Medulla oblongata (tissue), 1 donor: ENCODE measurements around the gene PTBP1.
"Not testable (repeated sequence)": the region's sequence is repeated elsewhere in the genome, so short reads cannot be mapped to it uniquely, and the experiment has no call there.

Experiments
- DNase-seq: peaks from one replicate; pipeline ENCODE4 v3.0.0-alpha.2; 2015; ENCODE audit errors: extremely low spot score

PTBP1 gene

DNA sequence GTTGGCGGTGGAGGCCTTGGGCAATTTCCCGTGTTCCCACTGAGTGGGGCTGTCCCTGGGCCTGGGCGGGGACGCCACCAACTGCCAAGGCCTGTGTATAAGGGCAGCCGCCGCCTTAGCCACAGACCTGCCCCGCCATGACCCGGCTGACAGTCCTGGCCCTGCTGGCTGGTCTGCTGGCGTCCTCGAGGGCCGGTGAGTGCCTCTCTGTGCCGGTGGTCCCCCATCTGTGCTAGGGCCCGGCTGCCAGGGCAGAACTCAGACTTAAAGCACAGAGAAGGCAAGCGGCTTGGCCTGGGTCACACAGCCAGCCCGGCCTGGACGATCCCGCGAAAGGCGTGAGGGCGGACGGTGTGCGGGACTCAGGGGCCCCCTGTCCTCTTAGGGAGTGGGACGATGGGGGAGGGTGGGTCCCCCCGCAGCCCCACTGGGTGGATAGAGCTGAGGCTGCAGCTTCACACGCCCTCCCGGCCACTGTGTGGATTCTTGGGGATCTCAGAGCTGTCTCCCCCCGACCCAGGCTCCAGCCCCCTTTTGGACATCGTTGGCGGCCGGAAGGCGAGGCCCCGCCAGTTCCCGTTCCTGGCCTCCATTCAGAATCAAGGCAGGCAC lies 30.6 kb downstream of the PTBP1 start, which contains the start of gene AZU1:
TSS of gene AZU1 (plus strand) at position 128 of the 612 bp plus-strand sequence. CDS start at position 138, 10 bp downstream.
- DNase-seq = no peak

DNA sequence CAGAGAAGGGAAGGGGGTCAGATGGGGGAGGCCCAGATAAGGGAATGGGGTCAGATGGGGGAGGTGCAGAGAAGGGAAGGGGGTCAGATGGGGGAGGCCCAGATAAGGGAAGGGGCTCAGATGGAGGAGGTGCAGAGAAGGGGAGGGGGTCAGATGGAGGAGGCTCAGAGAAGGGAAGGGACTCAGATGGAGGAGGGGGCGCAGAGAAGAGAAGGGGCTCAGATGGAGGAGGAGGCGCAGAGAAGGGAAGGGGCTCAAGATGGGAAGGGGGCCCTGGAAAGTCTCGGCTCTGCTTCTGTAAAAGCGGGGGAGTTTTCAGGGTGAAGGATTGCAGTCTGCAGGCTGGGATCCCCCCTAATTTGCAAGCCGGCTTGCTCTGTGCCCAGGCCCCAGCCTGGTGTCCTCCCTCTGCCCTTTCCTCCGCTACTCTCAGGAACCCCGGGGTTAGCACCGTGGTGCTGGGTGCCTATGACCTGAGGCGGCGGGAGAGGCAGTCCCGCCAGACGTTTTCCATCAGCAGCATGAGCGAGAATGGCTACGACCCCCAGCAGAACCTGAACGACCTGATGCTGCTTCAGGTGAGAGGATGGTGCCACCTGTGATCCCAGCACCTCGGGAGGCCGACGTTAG lies 32.0 kb downstream of the PTBP1 start:
- no peak for DNase-seq

DNA sequence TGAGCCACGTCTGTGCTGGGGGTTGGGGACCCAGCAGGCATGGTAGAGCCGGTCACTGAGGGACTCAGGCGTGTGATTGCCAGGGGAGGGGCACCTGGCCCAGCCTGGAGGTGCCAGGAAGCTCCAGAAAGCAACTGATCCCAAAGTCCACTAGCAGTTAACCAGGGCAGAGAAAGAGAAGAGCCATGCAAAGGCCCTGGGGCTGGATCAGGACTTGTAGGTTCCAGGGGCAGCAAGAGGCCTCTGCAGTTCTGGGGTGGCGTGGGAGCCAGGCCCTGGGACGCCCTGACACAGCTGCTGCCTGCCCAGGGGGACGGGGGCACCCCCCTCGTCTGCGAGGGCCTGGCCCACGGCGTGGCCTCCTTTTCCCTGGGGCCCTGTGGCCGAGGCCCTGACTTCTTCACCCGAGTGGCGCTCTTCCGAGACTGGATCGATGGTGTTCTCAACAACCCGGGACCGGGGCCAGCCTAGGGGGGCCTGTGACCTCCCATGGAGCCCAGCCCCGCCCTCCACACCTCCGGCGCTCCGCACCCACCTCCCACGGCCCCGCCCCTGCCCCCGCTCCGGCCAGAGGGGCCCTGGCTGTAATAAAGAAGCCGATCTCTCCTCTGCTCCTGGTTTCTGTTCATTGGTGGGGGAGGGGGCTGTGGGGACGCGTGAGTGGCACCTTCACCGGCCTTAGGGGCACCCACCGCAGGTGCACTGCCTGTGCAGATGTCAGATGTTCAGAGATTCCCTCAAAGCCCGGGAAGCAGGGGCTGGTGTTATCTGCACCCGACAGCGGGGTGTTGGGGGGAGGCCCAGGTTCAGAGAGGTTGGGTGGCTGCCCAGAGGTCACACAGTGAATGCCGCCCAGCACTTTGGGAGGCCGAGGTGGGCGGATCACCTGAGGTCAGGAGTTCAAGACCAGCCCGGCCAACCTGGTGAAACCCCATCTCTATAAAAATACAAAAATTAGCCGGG lies 34.4 kb downstream of the PTBP1 start:
- no peak for DNase-seq

DNA sequence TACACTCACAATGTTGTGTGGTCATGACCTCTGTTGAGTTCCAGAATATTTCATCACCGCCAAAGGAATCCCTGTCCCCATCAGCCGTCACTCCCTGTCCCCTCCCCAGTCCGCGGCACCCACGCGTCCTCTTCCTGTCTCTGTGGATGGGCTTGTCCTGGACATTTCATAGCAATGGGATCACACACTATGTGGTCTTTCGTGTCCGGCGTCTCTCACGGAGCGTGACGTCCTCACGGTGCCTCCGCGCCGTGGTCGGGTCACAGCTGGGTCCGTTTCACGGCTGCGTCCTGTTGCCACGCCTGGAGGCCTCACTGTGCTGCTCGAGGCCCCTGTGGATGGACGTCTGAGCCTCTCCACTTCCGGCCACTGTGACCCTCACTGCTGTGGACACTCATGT lies 37.0 kb downstream of the PTBP1 start:
- no peak for DNase-seq

DNA sequence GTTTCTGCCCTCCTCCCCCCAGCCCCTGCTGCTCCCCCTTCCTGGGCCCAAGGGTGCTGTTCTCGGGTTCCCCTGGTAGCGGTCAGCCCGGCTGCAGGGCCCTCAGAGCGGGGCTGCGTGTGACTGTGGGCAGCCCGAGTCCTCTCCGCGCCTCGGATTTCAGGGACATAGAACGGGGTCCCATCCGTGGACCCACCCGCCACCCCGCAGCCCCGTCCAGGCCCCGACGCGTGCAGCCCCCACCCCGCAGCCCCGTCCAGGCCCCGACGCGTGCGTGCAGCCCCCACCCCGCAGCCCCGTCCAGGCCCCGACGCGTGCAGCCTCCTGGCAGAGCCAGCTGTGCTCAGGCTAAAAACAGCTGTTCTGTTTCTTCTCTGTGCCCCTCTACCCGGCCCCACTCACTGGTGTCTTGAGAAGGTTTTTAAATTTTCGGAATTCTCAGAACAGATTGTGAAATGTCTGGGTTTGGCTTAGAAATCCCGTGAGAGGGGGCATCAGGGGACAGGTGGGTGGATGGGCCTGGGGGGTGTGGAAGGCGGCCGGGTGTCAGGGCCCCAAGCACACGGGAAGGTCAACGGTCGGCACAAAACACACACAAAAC lies 38.1 kb downstream of the PTBP1 start:
- DNase-seq = no peak

DNA sequence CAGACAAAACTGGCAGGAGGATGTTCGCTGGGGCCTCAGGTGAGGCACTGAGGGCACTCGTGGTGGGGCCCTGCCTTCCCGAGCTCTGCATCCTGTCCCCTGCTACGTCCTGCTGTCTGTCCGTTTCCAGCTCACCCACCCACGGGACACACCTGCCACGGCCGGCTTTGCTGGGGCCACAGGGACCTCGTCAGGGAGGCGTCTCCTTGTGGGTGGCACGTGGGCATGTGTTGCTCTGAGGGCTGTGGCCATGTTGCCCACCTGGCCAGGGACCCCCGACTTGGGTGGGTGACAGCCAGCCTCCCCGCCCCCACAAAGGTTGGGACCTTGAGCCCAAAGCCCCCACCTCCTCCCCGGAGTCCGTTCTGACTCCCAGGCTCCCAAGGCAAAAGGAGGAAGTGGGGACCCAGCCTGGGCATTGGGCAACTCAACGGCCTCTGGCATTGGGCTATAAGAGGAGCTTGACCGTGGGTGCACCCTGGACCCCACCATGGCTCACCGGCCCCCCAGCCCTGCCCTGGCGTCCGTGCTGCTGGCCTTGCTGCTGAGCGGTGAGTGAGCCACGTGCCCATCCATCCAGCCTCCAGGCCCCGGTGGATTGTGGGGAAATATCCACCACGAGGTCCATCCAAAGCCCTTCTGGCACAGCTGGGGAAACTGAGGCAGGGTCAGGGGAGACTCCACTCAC lies 43.4 kb downstream of the PTBP1 start, which contains the start of gene PRTN3:
TSS of gene PRTN3 (plus strand) at position 481 of the 688 bp plus-strand sequence. CDS start at position 491, 10 bp downstream.
- DNase-seq = no peak

DNA sequence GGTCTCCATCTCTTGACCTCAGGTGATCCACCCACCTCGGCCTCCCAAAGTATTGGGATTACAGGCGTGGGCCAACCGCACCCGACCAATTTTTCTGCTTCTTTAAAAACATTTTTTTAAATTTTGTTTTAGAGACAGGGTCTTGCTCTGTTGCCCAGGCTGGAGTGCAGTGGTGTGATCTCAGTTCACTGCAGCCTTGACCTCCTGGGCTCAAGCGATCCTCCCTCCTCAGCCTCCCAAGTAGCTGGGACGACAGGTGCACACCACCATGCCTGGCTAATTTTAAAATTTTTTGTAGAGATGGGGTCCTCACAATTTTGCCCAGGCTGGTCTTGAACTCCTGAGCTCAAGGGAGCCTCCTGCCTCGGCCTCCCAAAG lies 45.5 kb downstream of the PTBP1 start:
- not testable (repeated sequence) for DNase-seq

DNA sequence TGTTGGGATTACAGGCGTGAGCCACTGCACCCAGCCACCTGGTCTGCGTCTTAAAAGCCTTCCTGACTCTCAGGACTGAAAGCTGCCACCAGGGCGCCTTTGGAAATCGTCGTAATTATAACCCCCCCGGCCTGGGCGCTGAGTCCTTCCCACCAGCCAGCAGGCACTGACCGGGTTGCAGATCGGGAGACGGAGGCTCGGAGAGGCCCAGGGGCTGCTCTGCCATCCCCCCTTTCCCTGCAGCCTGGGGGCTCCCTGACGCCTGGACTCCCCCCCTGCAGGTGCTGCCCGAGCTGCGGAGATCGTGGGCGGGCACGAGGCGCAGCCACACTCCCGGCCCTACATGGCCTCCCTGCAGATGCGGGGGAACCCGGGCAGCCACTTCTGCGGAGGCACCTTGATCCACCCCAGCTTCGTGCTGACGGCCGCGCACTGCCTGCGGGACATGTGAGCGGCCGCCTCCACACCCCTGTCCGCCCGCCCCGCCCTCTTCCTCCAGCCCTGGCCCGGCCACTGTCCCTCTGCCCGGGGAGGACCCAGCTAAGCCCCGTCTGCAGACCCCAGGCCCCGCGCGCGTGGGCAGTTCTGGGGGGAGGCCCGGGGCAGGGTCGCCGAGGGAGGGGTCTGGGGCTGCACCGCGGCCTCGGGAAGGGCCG lies 46.1 kb downstream of the PTBP1 start:
- no peak for DNase-seq

DNA sequence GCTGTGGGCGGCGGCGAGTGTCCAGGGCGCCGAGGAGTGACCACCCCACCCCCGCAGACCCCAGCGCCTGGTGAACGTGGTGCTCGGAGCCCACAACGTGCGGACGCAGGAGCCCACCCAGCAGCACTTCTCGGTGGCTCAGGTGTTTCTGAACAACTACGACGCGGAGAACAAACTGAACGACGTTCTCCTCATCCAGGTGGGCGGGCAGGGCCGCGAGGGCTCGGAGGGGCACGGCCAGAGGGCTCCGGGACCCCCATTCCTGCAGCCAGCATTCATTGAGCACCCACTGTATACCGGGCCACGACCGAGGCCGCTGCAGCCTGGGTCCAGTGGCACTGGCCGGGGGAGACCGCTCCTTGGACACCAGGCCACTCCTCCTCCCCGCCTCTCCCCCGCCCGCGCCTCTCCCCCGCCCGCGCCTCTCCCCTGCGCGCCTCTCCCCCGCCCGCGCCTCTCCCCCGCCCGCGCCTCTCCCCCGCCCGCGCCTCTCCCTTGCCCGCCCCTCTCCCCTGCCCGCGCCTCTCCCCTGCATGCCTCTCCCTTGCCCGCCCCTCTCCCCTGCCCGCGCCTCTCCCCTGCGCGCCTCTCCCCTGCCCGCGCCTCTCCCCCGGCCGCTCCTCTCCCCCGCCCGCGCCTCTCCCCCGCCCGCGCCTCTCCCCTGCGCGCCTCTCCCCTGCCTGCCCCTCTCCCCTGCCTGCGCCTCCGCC lies 46.7 kb downstream of the PTBP1 start:
- DNase-seq = no peak

DNA sequence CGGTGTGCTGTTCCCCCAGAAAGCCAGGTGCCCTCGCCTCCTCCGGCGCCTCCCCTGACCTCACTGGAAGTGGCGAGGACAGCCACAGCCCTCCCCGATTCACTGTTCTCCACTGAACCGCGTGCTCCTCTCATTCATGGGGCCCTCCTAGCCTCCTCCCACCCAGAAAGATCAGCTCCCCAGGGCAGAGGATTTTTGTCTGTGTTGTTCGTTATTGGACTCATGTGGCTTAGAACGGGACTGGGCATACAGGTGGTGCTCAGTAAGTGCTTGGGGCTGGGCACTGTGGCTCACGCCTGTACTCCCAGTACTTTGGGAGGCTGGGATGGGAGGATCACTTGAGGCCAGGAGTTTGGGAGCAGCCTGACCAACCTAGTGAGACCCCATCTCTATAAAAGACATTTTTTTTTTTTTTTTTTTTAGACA lies 47.3 kb downstream of the PTBP1 start:
- no peak for DNase-seq

DNA sequence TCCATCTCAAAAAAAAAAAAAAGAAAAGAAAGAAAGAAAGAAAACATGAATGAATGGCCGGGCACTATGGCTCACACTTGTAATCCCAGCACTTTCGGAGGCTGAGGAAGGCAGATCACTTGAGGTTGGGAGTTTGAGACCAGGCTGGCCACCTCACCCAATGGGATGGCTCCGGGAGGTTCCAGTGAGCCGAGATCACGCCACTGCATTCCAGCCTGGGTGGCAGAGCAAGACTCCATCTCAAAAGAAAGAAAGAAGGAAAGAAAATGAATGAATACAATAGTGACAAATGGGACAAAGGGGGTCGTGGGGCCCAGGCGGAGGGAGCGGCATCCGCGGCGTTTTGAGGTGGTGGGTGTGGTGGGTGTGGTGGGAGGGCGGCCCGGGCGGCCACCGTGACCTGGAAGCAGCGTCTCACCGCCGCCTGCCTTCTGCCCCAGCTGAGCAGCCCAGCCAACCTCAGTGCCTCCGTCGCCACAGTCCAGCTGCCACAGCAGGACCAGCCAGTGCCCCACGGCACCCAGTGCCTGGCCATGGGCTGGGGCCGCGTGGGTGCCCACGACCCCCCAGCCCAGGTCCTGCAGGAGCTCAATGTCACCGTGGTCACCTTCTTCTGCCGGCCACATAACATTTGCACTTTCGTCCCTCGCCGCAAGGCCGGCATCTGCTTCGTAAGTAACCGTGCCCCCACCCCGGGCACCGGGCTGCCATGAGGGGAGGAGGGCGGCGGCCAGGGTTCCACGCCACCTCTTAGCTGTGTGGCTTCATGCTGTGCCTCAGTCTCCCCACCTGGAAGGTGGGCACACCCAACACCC lies 48.7 kb downstream of the PTBP1 start:
- no peak for DNase-seq

DNA sequence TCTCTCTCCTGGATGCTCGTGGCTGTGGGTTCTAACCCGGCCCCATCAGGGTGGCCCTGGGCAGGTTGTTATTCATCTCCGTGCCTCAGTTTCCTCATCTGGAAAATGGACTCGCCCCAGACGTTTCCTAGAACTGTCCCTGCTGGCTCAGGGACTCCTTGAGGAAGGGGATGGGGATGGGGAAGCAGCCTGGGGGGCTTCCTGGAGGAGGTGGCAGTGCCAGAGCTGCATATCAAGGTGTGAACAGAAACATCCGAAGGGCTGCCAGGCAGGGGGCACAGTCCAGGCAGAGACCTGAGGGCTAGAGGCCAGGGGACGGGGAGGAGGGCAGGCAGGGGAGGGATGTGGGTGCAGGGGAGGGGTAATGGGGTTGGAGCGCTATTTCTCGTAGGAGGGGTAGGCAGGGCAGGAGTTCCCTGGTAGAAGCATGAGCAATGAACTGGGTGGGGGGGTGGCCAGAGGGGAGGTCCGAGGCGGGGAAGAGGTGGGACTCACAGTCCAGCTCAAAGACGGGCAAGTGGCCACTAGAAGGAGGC lies 51.2 kb downstream of the PTBP1 start:
- no peak for DNase-seq

DNA sequence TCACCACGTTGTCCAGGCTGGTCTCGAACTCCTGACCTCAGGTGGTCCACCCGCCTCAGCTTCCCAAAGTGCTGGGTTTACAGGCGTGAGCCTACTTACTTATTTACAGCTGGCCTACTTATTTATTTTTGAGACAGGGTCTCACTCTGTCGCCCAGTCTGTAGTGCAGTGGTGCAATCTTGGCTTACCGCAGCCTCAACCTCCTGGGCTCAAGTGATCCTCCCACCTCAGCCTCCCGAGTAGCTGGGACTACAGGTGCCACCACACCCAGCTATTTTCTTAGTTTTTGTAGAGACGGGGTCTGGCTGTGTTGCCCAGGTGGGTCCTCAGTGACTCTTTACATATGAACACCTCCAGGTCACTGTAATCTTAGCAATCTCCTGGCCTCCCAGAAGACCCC lies 51.9 kb downstream of the PTBP1 start:
- DNase-seq = not testable (repeated sequence)

DNA sequence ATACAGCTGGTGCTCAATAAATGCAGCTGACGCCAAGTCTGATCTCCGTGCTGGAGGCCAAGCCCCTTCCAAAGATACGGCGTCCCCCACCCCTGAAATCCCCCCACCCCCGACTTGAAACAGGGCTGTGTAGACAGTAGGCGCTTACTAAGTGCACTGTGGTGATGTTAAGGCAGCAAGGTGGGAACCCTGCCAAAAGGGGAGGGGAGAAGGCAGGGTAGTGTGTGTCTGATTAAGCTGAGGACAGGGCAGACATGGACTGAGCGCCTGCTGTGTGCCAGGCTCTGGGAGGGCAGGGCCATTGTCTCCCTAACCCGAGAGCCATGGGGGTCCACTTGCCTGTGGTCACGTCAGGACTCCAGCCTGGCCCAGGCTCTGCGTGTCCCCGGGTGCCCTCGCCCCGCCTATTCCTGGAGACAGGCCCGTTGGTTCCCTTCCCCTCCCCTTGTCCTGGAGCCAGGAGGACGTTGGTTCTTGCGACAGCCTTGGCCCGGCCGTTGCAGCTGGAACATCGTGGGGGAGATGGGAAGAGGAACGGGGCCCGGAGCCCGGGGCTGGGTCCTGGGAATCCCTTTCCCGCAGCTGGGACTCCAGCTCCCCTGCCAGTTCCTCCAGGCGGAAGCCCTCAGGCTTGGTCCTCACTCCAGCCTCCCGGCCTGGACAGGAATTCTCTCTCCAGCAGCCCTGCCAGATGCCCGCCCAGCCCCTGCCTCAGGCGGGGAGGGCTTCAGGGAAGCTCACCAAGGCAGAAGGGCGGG lies 53.1 kb downstream of the PTBP1 start:
- peak; percentile 47 for DNase-seq

DNA sequence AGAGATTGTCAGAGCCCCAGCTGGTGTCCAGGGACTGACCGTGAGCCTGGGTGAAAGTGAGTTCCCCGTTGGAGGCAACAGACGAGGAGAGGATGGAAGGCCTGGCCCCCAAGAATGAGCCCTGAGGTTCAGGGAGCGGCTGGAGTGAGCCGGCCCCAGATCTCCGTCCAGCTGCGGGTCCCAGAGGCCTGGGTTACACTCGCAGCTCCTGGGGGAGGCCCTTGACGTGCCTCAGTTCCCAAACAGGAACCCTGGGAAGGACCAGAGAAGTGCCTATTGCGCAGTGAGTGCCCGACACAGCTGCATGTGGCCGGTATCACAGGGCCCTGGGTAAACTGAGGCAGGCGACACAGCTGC lies 53.7 kb downstream of the PTBP1 start:
- DNase-seq = no peak

DNA sequence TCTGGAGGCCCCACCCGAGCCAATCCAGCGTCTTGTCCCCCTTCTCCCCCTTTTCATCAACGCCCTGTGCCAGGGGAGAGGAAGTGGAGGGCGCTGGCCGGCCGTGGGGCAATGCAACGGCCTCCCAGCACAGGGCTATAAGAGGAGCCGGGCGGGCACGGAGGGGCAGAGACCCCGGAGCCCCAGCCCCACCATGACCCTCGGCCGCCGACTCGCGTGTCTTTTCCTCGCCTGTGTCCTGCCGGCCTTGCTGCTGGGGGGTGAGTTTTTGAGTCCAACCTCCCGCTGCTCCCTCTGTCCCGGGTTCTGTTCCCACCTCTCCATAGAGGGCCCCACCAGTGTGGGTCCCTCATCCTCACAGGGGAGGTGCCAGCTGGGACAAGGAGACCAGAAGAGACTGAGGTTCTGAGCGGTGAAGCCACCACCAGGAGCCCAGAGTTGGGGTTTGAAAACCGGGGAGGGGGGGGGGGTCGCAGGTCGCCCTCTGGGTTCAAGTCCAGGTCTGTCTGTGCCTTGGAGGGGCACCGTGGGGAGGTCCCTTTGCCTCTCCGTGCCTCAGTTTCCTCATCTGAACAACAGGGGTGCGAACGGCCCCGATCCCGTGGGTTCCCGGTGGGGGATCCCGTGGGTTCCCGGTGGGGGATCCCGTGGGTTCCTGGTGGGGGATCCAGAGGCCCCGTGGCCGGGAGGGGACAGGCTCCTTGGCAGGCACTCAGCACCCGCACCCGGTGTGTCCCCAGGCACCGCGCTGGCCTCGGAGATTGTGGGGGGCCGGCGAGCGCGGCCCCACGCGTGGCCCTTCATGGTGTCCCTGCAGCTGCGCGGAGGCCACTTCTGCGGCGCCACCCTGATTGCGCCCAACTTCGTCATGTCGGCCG lies 55.1 kb downstream of the PTBP1 start, which contains the start of gene ELANE:
TSS of gene ELANE (plus strand) at position 168 of the 878 bp plus-strand sequence. CDS start at position 194, 26 bp downstream.
- no peak for DNase-seq

DNA sequence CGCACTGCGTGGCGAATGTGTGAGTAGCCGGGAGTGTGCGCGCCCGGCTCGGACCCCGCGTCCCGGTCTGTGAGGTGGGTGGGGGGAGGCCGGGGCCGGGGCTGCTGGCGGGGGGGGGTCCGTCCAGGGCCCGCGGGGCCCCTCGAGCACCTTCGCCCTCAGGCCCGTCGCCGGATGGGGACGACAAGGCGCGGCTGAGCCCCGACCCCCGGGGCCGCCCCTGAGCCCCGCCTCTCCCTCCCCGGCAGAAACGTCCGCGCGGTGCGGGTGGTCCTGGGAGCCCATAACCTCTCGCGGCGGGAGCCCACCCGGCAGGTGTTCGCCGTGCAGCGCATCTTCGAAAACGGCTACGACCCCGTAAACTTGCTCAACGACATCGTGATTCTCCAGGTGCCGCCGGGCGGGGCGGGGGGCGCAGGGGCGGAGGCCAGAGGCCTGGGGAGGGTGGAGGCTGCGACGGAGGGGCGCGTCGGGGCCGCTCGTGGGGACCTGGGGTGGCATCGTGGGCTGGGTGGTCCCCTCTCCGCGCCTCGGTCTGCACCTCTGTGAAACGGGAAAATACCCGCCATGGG lies 55.8 kb downstream of the PTBP1 start:
- DNase-seq = no peak
